ENCODE data around the gene ZNF664.

Gene ZNF664

DNA sequence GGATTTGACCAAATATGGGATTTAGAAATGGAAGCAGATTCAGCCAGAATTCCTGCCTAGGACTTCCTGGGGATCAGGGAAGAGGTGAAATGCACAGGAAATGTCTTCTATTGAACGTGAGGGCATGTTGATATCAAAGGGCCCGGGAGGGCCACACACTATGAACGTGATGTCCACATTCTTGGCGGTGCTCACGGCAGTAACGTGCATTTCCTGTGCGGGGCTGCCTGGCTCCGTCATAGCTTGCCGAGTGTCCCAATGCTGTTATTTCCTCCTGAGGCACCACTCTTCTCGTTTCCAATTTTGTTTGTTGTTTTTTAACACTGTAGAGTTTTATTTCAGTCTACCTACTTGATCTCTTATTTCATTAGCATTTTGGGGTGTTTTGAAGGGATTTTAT, 67.3 kb downstream of the ZNF664 start:
- no peaks in the 10 kb centered on the region for H3K36me3 ChIP-seq (ENCODE audit: insufficient read depth)
- TF ChIP-seq, protein P1, sequence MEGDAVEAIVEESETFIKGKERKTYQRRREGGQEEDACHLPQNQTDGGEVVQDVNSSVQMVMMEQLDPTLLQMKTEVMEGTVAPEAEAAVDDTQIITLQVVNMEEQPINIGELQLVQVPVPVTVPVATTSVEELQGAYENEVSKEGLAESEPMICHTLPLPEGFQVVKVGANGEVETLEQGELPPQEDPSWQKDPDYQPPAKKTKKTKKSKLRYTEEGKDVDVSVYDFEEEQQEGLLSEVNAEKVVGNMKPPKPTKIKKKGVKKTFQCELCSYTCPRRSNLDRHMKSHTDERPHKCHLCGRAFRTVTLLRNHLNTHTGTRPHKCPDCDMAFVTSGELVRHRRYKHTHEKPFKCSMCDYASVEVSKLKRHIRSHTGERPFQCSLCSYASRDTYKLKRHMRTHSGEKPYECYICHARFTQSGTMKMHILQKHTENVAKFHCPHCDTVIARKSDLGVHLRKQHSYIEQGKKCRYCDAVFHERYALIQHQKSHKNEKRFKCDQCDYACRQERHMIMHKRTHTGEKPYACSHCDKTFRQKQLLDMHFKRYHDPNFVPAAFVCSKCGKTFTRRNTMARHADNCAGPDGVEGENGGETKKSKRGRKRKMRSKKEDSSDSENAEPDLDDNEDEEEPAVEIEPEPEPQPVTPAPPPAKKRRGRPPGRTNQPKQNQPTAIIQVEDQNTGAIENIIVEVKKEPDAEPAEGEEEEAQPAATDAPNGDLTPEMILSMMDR (conservative IDR thresholded peaks at IDR 0.05; ENCODE audit: low read depth, low read length): no peak
- no peak overlapping the region for H3K4me3 ChIP-seq (IDR thresholded peaks at IDR 0.05; ENCODE audit: insufficient read depth, low read depth, low read length)
- H3K4me2 ChIP-seq: no peak overlapping the region
- H3K4me1 ChIP-seq (ENCODE audit: low read depth, poor library complexity, severe bottlenecking): peaks cover 23% of the 10 kb centered on the region
- no peak overlapping the region for H3K27ac ChIP-seq
- no peak overlapping the region for H3K9ac ChIP-seq
- no peaks in the 10 kb centered on the region for H3K27me3 ChIP-seq (ENCODE audit: insufficient read depth, low read depth)
- H3K79me2 ChIP-seq (ENCODE audit: insufficient read depth, low read depth): no peaks in the 10 kb centered on the region
- H2AFZ ChIP-seq (ENCODE audit: low read depth): no peak overlapping the region
- no peaks in the 10 kb centered on the region for H4K20me1 ChIP-seq (ENCODE audit: insufficient read depth)

DNA sequence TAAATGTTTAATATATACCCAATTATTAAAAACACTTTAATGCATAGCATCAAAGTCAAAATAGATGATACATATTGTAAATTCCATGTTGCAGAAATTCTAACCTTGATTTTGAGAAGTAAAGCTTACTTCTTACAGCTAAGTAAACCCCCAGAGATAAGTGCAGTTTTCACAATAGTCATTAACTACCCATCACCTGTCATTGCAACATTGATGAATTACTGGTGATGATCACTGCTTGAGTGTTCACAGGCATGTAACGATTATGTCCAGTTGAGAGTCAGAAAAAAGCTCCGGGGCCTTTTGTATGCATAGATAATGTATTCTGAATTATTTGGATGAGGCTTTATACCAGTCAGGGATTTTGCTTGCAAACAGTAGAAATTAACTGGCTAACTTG, 67.7 kb downstream of the ZNF664 start:
- H4K20me1 ChIP-seq (ENCODE audit: insufficient read depth): no peaks in the 10 kb centered on the region
- H3K27me3 ChIP-seq (ENCODE audit: insufficient read depth, low read depth): no peaks in the 10 kb centered on the region
- H2AFZ ChIP-seq (ENCODE audit: low read depth): no peak overlapping the region
- H3K9ac ChIP-seq: no peak overlapping the region
- TF ChIP-seq, protein P1 (conservative IDR thresholded peaks at IDR 0.05; ENCODE audit: low read depth, low read length): no peak
- H3K4me2 ChIP-seq: no peak overlapping the region
- H3K36me3 ChIP-seq (ENCODE audit: insufficient read depth): no peaks in the 10 kb centered on the region
- peaks cover 23% of the 10 kb centered on the region for H3K4me1 ChIP-seq (ENCODE audit: low read depth, poor library complexity, severe bottlenecking)
- H3K79me2 ChIP-seq (ENCODE audit: insufficient read depth, low read depth): no peaks in the 10 kb centered on the region
- no peak overlapping the region for H3K4me3 ChIP-seq (IDR thresholded peaks at IDR 0.05; ENCODE audit: insufficient read depth, low read depth, low read length)
- no peak overlapping the region for H3K27ac ChIP-seq

DNA sequence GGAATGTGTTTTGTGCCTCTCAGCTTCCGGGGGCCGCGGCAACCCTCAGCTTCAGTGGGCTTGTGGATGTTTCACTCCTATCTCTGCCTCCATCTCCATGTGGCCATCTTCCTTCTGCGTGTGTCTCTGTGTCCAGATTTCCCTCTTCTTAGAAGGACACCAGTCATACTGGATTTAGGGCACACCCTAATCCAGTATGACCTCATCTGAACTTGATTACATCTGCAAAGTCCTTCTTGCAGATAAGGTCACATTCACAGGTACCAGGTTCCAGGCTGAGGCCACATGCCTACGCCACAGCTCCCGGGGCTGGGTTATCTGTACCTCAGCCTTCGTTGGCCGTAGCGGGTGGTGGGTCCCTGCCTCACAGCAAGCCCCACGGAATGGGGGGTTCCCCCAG, 68.9 kb downstream of the ZNF664 start:
- Histone ChIP-seq H3K27me3 (ENCODE audit: insufficient read depth, low read depth) (no peaks in the 10 kb centered on the region), H3K9ac (no peak overlapping the region)
- TF ChIP-seq, protein P1 (conservative IDR thresholded peaks at IDR 0.05; ENCODE audit: low read depth, low read length): no peak

DNA sequence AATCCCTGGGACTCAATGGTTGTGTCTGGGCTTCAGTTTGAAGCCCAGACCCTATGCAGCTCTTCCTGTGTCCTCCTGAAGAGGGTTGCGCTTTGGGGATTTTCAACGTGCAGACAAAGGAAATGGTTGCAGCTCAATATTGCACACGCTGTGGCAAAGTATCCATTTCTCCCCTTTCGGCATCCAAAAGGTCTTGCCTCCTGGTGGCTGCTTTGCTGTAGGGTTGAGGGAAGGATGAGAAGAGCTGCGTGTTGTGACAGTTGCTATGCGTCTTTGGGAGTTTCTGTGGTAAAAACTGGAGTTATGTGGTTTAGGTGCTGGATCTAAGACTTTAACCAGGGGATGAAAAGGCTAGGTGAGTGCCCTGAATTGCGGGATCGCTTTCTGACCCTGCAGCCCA, 71.0 kb downstream of the ZNF664 start:
- Histone ChIP-seq H3K27ac (no peak overlapping the region), H4K20me1 (ENCODE audit: insufficient read depth) (no peaks in the 10 kb centered on the region), H3K4me3 (IDR thresholded peaks at IDR 0.05; ENCODE audit: insufficient read depth, low read depth, low read length) (no peak overlapping the region), H3K36me3 (ENCODE audit: insufficient read depth) (no peaks in the 10 kb centered on the region), H3K9ac (no peak overlapping the region), H3K27me3 (ENCODE audit: insufficient read depth, low read depth) (no peaks in the 10 kb centered on the region), H3K4me2 (no peak overlapping the region), H3K4me1 (ENCODE audit: low read depth, poor library complexity, severe bottlenecking) (peaks cover 9% of the 10 kb centered on the region), H2AFZ (ENCODE audit: low read depth) (no peak overlapping the region), H3K79me2 (ENCODE audit: insufficient read depth, low read depth) (no peaks in the 10 kb centered on the region)
- TF ChIP-seq, protein P1 (conservative IDR thresholded peaks at IDR 0.05; ENCODE audit: low read depth, low read length): no peak

More for the DNA sequence above, 68.9 kb downstream of the ZNF664 start:
- Histone ChIP-seq H3K4me1 (ENCODE audit: low read depth, poor library complexity, severe bottlenecking) (peaks cover 16% of the 10 kb centered on the region), H4K20me1 (ENCODE audit: insufficient read depth) (no peaks in the 10 kb centered on the region), H2AFZ (ENCODE audit: low read depth) (no peak overlapping the region), H3K4me3 (IDR thresholded peaks at IDR 0.05; ENCODE audit: insufficient read depth, low read depth, low read length) (no peak overlapping the region), H3K36me3 (ENCODE audit: insufficient read depth) (no peaks in the 10 kb centered on the region), H3K4me2 (no peak overlapping the region), H3K79me2 (ENCODE audit: insufficient read depth, low read depth) (no peaks in the 10 kb centered on the region), H3K27ac (no peak overlapping the region)
